K562 (cell line): ENCODE measurements around the gene ZNF558. TPM values are rescaled to one million over a fixed set of nuclear protein-coding genes. Genes with fewer than 3 reads are reported as not detected.

Experiments used
- ARNT ChIP-seq, 2 experiments: fragments of 450-650 bp; IDR thresholded peaks; 2 replicates each; pipeline ENCODE4 v1.6.1; 2016; ENCODE audit warnings: mild to moderate bottlenecking in 1 of 2
- CTBP1 ChIP-seq: fragments of 450-650 bp; IDR thresholded peaks from 2 replicates; pipeline ENCODE4 v1.6.1; 2016; ENCODE audit warnings: borderline replicate concordance
- EP400 ChIP-seq: fragments of 450-650 bp; IDR thresholded peaks from 2 replicates; pipeline ENCODE4 v1.6.1; 2017; ENCODE audit warnings: antibody characterized with exemption, mild to moderate bottlenecking, moderate library complexity
- ERF ChIP-seq: fragments of 450-650 bp; formaldehyde crosslinking; IDR thresholded peaks from 2 replicates; pipeline ENCODE4 v1.4.0; 2020; ENCODE audit warnings: mild to moderate bottlenecking, mixed read lengths
- FOXJ3 ChIP-seq: sonication (generic); formaldehyde crosslinking; IDR thresholded peaks from 2 replicates; pipeline ENCODE4 v1.4.0; 2020; ENCODE audit warnings: mild to moderate bottlenecking, missing genetic modification reagents
- HDAC2 ChIP-seq: fragments of 450-650 bp; IDR thresholded peaks from 2 replicates; pipeline ENCODE4 v1.6.1; 2016; ENCODE audit warnings: mild to moderate bottlenecking
- MBD2 ChIP-seq: sonication (generic); IDR thresholded peaks from 2 replicates; pipeline ENCODE4 v1.6.1; 2016; ENCODE audit warnings: low read depth, borderline replicate concordance
- NONO ChIP-seq, 2 experiments: fragments of 200-400 bp in 1 of 2; fragments of 450-650 bp in 1 of 2; formaldehyde crosslinking in 1 of 2; IDR thresholded peaks; 2 replicates each; pipeline ENCODE4 v1.6.1; 2017; ENCODE audit warnings: low read depth in 2 of 2, mild to moderate bottlenecking in 2 of 2, moderate library complexity in 2 of 2, low read length in 1 of 2
- SP1 ChIP-seq: sonication (generic); formaldehyde crosslinking; IDR thresholded peaks from 2 replicates; pipeline ENCODE4 v1.8.1; 2022; ENCODE audit warnings: mild to moderate bottlenecking, missing genetic modification reagents
- SRSF1 ChIP-seq: fragments of 200-400 bp; formaldehyde crosslinking; IDR thresholded peaks from 2 replicates; pipeline ENCODE4 v1.6.1; 2017; ENCODE audit warnings: mild to moderate bottlenecking, low read depth, low read length, moderate library complexity
- TAL1 ChIP-seq: fragments of 450-650 bp; IDR thresholded peaks from 2 replicates; pipeline ENCODE4 v1.6.1; 2016; ENCODE audit warnings: mild to moderate bottlenecking
- TRIM28 ChIP-seq: fragments of 450-650 bp; IDR thresholded peaks from 2 replicates; pipeline ENCODE4 v1.6.1; 2017
- ZNF143 ChIP-seq: sonication (generic); formaldehyde crosslinking; IDR thresholded peaks from 2 replicates; pipeline ENCODE4 v1.9.0; 2022; ENCODE audit warnings: mild to moderate bottlenecking, missing genetic modification reagents
- ZNF3 ChIP-seq: fragments of 250-450 bp; sonication (Bioruptor Pico); IDR thresholded peaks from 2 replicates; pipeline ENCODE4 v1.5.0; 2021; ENCODE audit warnings: mild to moderate bottlenecking, moderate library complexity
- polyA plus RNA-seq, 8 experiments: library from polyadenylated mRNA; depleted of rRNA in 4 of 8; stranded (reverse) in 5 of 8; unstranded in 3 of 8; fragments of >200 nt; fragmentation: Nextera tagmentation in 2 of 8; fragmentation: Illumina TruSeq in 1 of 8; extraction: Ambion mirVana in 2 of 8; extraction: Trizol in 1 of 8; gene quantifications; 2 replicates each; pipeline versions ENCODE4 v1.2.1 to v1.2.3, GENCODE V29; 2011 to 2014; ENCODE audit warnings: inconsistent platforms in 1 of 8, missing spikeins in 1 of 8
- total RNA-seq, 7 experiments: library from RNA; depleted of rRNA in 6 of 7; stranded (reverse); fragments of >200 nt in 6 of 7; fragmentation: Illumina TruSeq in 2 of 7; extraction: Trizol in 2 of 7; gene quantifications; 2 replicates each; pipeline versions ENCODE4 v1.2.1 to v1.2.3, GENCODE V29; 2011 to 2021; ENCODE audit warnings: low replicate concordance in 1 of 7
- TF ChIP-seq, protein P1 (sequence below), 2 experiments: fragments of 150-350 bp in 1 of 2; IDR thresholded peaks; 2 replicates each; pipeline ENCODE4 v1.6.1; 2012 to 2016; ENCODE audit warnings: low read depth in 2 of 2, low read length in 2 of 2, mild to moderate bottlenecking in 1 of 2, moderate library complexity in 1 of 2
- TF ChIP-seq, protein P2 (sequence below): fragments of 150-350 bp; conservative IDR thresholded peaks from 2 replicates; pipeline ENCODE4 v1.6.1; 2014; ENCODE audit warnings: low read length
- TF ChIP-seq, protein P3 (sequence below): fragments of 450-650 bp; IDR thresholded peaks from 2 replicates; pipeline ENCODE4 v1.6.1; 2017; ENCODE audit warnings: antibody characterized with exemption, mild to moderate bottlenecking

The ZNF558 gene
- total and polyA plus RNA-seq, 9 of the 15 experiments (the other 6 are each of a cell fraction or from before 2014, with no cell fraction given): 5.4 to 47.6 (median 21.2) TPM

DNA sequence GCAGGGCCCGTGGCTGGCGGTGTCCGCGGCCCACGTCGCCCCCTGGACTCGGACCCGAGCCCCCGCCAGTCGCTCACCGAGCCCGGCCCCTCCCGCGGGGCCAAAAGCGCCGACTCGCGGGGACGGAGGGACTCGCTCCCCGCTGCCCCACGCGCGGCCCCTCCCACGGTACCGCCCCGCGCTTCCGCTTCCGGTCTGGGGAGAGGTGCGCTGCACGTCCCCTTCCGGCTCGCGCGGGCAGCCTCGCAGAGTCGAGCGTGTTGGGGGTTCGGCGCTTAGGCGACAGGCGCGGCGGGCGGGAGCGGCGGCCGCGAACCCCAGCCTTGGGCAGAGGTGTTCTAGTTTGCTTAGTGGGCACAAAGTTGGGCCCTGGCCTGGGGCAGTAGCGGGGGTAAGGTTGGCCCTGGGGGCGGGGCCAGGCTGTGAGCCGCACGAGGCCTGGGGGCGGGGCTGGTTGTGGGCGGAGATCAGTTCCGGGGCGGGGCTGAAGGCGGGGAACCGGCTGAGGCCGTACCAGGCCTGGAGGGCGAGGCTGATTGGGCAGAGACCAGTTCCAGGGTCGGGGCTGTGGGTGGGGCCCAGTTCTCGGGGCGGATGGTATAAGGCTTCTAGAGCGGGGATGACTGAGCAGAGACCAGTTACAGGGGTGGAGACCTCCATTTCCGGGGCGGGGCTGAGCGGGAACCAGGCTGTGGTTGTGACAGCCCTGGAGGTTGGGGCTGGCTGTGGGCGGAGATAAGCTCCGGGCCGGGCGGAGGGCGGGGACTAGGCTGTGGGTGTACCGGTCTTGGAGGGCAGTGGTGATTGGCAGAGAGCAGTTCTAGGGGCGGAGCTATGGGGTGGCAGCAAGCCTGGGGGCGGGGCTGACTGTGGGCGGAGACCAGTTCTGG is at the start of gene ZNF558, which contains the start of gene MBD3L1 (continued):
- TF ChIP-seq, protein P1, sequence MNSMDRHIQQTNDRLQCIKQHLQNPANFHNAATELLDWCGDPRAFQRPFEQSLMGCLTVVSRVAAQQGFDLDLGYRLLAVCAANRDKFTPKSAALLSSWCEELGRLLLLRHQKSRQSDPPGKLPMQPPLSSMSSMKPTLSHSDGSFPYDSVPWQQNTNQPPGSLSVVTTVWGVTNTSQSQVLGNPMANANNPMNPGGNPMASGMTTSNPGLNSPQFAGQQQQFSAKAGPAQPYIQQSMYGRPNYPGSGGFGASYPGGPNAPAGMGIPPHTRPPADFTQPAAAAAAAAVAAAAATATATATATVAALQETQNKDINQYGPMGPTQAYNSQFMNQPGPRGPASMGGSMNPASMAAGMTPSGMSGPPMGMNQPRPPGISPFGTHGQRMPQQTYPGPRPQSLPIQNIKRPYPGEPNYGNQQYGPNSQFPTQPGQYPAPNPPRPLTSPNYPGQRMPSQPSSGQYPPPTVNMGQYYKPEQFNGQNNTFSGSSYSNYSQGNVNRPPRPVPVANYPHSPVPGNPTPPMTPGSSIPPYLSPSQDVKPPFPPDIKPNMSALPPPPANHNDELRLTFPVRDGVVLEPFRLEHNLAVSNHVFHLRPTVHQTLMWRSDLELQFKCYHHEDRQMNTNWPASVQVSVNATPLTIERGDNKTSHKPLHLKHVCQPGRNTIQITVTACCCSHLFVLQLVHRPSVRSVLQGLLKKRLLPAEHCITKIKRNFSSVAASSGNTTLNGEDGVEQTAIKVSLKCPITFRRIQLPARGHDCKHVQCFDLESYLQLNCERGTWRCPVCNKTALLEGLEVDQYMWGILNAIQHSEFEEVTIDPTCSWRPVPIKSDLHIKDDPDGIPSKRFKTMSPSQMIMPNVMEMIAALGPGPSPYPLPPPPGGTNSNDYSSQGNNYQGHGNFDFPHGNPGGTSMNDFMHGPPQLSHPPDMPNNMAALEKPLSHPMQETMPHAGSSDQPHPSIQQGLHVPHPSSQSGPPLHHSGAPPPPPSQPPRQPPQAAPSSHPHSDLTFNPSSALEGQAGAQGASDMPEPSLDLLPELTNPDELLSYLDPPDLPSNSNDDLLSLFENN (IDR thresholded peaks at IDR 0.05; ENCODE audit: low read depth in 2 of 2, low read length in 2 of 2): no peak
- TF ChIP-seq ERF (peak; percentile 1; the same call in 1 of the 2 replicates), SRSF1 (no peak), MBD2 (peak; percentile 12), SP1 (CRISPR knock-in tag) (peak; percentile 96), TAL1 (no peak), ZNF3 (CRISPR knock-in tag) (no peak), TRIM28 (no peak), HDAC2 (peak; percentile 69; the same call in 1 of the 2 replicates), ZNF143 (CRISPR knock-in tag) (no peak), EP400 (peak; percentile 98), NONO (IDR thresholded peaks at IDR 0.05; ENCODE audit: low read depth in 2 of 2, low read length in 1 of 2) (peak; percentile 82), ARNT (IDR thresholded peaks at IDR 0.05) (no peak), CTBP1 (peak; percentile 66), FOXJ3 (CRISPR knock-in tag) (no peak)
- TF ChIP-seq, protein P2, sequence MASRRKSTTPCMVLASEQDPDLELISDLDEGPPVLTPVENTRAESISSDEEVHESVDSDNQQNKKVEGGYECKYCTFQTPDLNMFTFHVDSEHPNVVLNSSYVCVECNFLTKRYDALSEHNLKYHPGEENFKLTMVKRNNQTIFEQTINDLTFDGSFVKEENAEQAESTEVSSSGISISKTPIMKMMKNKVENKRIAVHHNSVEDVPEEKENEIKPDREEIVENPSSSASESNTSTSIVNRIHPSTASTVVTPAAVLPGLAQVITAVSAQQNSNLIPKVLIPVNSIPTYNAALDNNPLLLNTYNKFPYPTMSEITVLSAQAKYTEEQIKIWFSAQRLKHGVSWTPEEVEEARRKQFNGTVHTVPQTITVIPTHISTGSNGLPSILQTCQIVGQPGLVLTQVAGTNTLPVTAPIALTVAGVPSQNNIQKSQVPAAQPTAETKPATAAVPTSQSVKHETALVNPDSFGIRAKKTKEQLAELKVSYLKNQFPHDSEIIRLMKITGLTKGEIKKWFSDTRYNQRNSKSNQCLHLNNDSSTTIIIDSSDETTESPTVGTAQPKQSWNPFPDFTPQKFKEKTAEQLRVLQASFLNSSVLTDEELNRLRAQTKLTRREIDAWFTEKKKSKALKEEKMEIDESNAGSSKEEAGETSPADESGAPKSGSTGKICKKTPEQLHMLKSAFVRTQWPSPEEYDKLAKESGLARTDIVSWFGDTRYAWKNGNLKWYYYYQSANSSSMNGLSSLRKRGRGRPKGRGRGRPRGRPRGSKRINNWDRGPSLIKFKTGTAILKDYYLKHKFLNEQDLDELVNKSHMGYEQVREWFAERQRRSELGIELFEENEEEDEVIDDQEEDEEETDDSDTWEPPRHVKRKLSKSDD: no peak
- TF ChIP-seq, protein P3, sequence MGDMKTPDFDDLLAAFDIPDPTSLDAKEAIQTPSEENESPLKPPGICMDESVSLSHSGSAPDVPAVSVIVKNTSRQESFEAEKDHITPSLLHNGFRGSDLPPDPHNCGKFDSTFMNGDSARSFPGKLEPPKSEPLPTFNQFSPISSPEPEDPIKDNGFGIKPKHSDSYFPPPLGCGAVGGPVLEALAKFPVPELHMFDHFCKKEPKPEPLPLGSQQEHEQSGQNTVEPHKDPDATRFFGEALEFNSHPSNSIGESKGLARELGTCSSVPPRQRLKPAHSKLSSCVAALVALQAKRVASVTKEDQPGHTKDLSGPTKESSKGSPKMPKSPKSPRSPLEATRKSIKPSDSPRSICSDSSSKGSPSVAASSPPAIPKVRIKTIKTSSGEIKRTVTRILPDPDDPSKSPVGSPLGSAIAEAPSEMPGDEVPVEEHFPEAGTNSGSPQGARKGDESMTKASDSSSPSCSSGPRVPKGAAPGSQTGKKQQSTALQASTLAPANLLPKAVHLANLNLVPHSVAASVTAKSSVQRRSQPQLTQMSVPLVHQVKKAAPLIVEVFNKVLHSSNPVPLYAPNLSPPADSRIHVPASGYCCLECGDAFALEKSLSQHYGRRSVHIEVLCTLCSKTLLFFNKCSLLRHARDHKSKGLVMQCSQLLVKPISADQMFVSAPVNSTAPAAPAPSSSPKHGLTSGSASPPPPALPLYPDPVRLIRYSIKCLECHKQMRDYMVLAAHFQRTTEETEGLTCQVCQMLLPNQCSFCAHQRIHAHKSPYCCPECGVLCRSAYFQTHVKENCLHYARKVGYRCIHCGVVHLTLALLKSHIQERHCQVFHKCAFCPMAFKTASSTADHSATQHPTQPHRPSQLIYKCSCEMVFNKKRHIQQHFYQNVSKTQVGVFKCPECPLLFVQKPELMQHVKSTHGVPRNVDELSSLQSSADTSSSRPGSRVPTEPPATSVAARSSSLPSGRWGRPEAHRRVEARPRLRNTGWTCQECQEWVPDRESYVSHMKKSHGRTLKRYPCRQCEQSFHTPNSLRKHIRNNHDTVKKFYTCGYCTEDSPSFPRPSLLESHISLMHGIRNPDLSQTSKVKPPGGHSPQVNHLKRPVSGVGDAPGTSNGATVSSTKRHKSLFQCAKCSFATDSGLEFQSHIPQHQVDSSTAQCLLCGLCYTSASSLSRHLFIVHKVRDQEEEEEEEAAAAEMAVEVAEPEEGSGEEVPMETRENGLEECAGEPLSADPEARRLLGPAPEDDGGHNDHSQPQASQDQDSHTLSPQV: no peak
